8988T (cell line): ENCODE measurements around the gene NOTCH2.

Source experiments
- DNase-seq: peaks from one replicate; pipeline ENCODE4 v3.0.0; 2011

The NOTCH2 gene

GRCh38 chr1:119902775-119903442 lies 166.6 kb downstream of the NOTCH2 start:
- no peak for DNase-seq

DNA sequence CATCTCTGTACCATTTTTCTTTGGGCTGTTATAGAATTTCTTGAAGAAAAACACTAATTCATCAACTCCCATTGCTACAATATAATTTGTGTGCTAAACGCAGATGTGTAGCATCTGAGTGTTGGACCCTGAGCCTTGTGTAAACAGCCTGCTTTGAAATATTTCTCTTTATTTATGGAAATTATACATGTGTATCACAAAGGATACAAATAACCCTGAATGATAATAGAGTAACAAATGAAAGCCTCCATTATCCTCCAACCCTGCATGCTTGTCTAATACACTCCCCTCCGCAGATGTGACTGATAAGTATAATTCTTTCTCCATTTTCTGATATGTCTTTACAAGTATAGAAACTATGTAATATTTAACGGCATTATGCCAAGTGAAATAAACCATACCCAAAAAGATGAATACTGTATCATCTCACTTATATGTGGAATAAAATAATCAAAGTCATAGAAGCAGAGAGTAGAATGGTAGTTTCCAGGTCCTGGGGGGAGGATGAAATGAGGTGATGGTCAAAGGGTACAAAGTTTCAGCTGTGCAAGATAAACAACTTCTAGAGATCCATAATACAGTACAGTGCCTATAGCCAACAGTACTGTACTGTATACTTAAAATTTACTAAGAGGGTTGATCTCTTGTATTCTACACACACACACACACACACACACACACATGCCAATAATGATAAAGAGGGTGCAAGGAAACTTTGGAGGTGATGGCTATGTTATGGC lies 170.3 kb downstream of the NOTCH2 start:
- no peak for DNase-seq

DNA sequence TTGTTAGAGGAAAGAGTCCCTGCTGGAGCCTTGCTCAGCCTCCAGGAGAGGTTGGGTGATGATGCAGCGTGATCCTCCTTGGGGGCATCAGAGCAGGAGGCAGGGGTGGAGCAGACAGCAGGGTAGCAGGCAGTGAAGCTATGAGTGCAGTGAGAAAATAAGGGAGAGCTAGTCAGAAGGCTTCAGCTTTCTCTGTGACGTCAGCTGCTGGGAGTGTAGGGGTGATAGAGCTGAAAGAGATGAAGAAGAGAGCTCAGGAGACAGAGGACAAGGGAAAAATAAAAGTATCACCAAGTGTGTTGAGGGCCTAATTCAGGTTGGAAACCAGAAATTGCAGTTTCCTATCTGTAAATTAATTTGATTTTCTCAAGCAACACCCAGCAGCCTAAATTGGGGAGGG lies 170.9 kb downstream of the NOTCH2 start:
- DNase-seq, result no peak

DNA sequence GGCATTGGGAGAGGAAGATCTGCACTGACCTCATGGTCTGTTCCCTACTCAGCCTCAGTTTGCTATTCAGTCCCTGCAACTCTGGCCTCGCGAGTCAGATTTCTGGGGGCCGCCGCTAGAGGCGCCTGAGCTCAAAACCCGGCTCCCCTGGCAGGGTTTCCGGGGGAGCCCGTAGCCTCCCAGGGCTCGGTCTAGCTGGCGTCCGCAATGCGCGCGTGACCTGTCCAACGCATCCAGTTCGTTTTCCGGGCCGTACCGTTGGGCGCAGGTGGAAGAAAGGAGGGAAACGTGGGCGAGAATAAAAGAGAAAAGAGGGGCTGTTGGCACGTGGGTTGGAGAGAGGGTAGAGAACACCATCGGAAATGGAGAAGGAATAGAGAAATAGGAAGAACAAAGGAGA lies 173.2 kb downstream of the NOTCH2 start, which contains the start of gene ADAM30:
ADAM30 (minus strand) TSS at position 213 of the 400 bp plus-strand sequence; CDS start at position 34, 179 bp downstream.
- DNase-seq, result no peak

GRCh38 chr1:119895102-119895501 lies 174.4 kb downstream of the NOTCH2 start:
- DNase-seq, result no peak

- no peak for DNase-seq
These were observed 175.4 kb downstream of the NOTCH2 start for GRCh38 chr1:119893827-119894700.

GRCh38 chr1:119893238-119893791 lies 176.1 kb downstream of the NOTCH2 start:
- no peak for DNase-seq

DNA sequence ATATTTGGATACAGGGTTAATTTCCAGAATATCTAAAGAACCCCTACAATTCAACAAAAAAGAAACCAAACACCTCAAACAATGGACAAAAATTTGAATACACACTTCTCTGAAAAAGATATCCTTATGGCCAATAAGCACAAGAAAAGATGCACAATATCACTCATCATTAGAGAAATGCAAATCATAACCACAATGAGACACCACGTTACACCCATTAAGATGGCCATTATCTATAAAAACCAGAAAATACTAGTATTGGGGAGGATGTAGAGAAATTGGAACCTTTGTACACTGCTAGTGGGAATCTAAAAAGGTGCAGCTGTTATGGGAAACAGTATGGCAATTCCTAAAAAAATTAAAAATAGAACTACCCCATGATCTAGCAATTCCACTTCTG lies 178.1 kb downstream of the NOTCH2 start:
- no peak for DNase-seq

GRCh38 chr1:119888476-119888875 lies 181.0 kb downstream of the NOTCH2 start:
- DNase-seq, result no peak

GRCh38 chr1:119887427-119887826 lies 182.0 kb downstream of the NOTCH2 start:
- DNase-seq, result no peak

GRCh38 chr1:119885903-119886783 lies 183.3 kb downstream of the NOTCH2 start:
- DNase-seq, result no peak

DNA sequence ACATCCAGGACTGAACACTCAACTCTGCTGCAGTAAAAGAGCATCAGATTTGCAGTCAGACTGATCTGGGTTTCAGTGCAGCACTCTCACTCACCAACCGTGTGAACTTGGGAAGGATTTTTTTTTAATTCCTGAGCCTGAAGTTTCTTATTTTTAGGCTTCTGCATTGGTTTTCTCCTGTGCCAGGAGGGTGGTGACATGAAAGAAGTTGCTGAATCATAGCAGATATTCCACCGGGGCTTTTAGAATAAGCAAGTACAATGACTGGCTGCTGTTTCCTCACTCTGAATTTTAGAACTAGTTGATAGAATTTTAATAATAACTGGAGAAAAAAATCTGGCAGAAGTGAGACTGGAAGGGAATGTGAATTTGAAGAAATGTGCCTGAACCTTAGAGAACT lies 184.8 kb downstream of the NOTCH2 start:
- DNase-seq, result no peak

DNA sequence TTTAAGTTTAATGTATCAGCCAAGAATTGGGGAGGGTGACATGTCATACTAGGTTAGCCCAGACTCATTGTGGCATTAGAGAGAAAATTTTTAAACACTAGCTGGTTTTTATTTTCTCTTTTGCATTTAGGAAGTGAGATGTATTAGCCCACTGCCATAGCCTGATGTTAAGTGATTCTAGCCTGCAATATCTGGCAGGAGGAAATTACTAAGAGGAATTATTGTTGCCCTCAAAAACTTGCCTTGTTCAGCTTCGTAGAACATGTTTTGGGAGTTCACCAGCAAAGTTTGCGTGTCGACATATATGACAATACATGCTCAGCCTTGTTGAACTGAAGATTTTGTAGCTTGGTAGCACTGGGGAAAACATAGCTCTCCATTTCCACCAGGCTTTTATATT lies 185.6 kb downstream of the NOTCH2 start:
- no peak for DNase-seq

DNA sequence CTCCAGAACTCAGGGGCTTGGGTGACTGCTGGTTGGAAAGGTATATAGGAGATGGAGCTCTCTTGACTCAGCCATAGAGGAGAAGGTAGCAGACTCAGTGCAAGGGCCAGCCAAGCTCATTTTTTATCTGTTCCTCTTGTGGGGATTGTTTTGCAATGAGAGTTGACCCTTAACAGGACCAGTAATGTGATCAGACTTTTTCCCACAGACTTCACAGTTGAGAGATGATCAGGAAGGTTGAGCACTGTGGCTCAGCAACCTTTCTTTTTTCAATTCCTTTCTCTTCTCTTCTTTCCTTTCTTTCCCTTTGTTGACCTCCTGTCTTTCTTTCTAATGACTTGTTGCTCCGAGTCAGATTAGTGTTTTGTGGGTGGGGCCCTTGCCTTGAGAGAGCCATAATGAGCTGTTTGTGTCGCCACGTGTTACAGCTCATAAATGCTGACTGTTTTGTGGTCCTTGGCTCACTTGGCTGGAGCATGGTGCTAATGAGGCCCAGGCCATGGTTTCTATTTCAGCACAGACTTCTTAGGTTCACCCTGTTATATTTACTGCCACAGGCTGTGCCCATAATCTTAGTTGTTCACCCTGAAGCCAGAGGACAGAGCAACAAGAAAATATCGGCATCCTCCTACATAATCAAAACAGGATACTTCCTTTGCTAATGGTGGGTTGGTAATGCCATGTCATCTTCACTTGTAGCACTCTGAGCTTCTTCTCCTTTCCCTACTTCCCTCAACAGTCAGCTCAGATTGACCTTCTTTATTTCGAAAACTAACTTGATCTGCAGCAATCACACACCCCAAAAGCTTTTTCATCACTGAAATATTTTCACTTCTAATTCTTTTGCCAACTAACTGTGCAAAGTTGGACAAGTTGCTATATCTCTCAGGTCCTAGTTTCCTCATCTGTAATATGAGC lies 187.1 kb downstream of the NOTCH2 start:
- no peak for DNase-seq

- no peak for DNase-seq
These were observed 189.7 kb downstream of the NOTCH2 start for GRCh38 chr1:119879510-119880434.

GRCh38 chr1:119878171-119878570 lies 191.3 kb downstream of the NOTCH2 start:
- no peak for DNase-seq

DNA sequence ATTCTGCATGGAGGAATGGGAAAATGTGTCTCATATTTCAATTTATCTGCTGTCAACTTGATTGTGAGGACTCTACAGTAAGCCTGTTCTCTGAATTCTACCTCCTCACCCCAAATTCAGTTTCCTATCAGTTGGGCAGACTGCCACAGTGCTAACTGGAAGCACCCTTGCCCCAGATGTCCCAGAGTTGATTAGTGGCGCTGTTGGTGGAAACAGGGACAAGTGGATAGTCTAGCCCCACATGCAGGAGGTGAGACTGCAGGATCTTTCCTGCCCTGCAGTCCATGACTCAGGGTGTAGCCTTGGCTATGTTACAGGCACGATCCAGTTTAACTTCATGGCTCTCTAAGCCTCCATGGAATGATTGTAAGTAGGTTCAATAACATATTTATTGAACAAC lies 195.3 kb downstream of the NOTCH2 start:
- DNase-seq, result no peak

DNA sequence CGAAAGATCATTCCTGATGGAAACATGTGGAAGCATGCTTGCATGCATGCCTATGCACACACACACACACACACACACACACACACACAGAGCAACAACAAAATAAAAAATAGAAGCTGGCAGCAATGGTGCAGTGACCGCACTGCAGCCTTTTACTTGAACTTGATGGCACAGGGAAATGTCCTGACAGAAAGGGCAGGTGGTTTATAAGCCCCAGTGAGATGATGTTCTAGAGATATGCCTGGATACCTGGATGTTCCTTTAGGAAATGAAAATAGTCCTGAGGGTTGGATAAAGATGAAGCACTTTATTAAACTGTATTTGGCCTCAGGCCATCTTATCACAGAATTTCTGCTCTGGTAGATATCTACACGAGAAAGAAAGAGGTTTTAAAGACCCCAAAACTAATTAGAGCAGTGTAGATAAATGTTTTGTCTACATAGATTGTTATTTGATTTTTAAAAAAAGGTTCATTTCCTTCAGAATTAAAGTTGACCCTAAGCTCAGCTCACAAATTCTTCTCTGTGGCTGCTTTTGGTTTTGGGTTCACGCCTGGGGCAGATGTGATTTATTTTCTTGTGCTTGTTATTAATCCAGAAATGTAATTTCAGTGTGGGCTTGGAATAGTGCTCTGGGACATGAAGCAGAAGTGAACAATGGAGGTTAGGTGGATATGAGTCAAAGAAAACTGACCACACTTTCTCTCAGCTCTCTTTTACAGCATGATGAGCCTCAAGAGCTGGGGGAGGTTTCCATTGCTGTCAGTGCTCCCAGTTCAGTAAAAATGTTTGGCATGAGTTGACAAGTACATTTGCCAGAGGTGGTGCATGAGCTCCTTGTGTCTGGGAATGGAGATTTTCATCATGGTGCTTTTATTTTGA lies 196.1 kb downstream of the NOTCH2 start:
- DNase-seq, result no peak

DNA sequence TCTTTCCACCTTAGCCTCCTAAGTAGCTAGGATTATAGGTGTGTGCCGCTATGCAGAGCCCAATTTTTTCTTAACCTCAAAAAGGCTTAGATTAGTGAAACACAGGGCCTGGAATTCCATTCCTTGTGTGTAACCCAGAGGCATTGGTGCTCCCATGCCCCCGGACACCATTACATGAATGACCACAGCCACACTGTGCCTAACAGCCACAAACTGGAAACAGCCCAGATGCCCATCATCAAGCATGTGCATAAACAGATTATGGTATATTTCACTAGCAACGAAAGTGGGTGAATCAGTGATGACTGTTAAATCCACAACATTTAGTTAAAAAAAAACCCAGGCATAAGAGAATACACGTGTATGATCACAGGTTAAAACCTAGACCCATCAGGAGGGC lies 197.6 kb downstream of the NOTCH2 start:
- DNase-seq, result no peak
